Neural progenitor cell (in vitro differentiated cells): ENCODE results near the gene SEC16A. TPM values are rescaled to one million over a fixed set of nuclear protein-coding genes. Genes with fewer than 3 reads are reported as not detected.

ENCODE experiments used
- DNase-seq: peaks from one replicate; pipeline ENCODE4 v3.0.0-alpha.2; 2016; ENCODE audit warnings: low spot score
- H2AFZ ChIP-seq: fragments of 200-600 bp; sonication (generic); replicated peaks from 2 replicates; pipeline ENCODE4 v1.6.1; 2016; ENCODE audit warnings: antibody characterized with exemption
- H3F3A ChIP-seq: fragments of 200-600 bp; sonication (generic); 2 replicates; pipeline ENCODE4 v1.6.1; 2016; ENCODE audit warnings: antibody characterized with exemption, low read depth
- H3K27ac ChIP-seq: fragments of 200-600 bp; sonication (generic); 2 replicates; pipeline ENCODE4 v1.5.1; 2016; ENCODE audit warnings: mild to moderate bottlenecking
- H3K27me3 ChIP-seq: fragments of 200-600 bp; sonication (generic); 2 replicates; pipeline ENCODE4 v1.6.1; 2016; ENCODE audit warnings: mild to moderate bottlenecking, moderate library complexity
- H3K36me3 ChIP-seq: fragments of 200-600 bp; sonication (generic); 2 replicates; pipeline ENCODE4 v1.5.1; 2016
- H3K4me1 ChIP-seq: fragments of 200-600 bp; sonication (generic); 2 replicates; pipeline ENCODE4 v1.6.1; 2016; ENCODE audit warnings: mixed run types
- H3K4me2 ChIP-seq: fragments of 200-600 bp; sonication (generic); 2 replicates; pipeline ENCODE4 v1.6.1; 2016
- H3K4me3 ChIP-seq: fragments of 200-600 bp; sonication (generic); 2 replicates; pipeline ENCODE4 v1.5.1; 2016
- H3K79me2 ChIP-seq: fragments of 200-600 bp; sonication (generic); 2 replicates; pipeline ENCODE4 v1.6.1; 2016; ENCODE audit warnings: low read depth
- H3K9ac ChIP-seq: fragments of 200-600 bp; sonication (generic); 2 replicates; pipeline ENCODE4 v1.6.1; 2016
- H3K9me3 ChIP-seq: fragments of 200-600 bp; sonication (generic); 2 replicates; pipeline ENCODE4 v1.5.1; 2016; ENCODE audit warnings: low read depth
- H4K20me1 ChIP-seq: fragments of 200-600 bp; sonication (generic); 2 replicates; pipeline ENCODE4 v1.6.1; 2016; ENCODE audit warnings: low read depth
- H3K27ac Mint-ChIP-seq: 3 replicates; pipeline ENCODE4 v1.8.0; 2021; ENCODE audit warnings: mixed read lengths
- H3K27me3 Mint-ChIP-seq: 2 replicates; pipeline ENCODE4 v1.8.0; 2022; ENCODE audit warnings: low read depth, mild to moderate bottlenecking, inconsistent platforms, moderate library complexity, mixed read lengths; ENCODE audit not compliant: insufficient read depth
- H3K36me3 Mint-ChIP-seq: 3 replicates; pipeline ENCODE4 v1.8.0; 2021; ENCODE audit warnings: mixed read lengths
- H3K4me1 Mint-ChIP-seq: 3 replicates; pipeline ENCODE4 v1.8.0; 2021; ENCODE audit warnings: mixed read lengths
- H3K4me3 Mint-ChIP-seq: 3 replicates; pipeline ENCODE4 v1.8.0; 2021; ENCODE audit warnings: mild to moderate bottlenecking, moderate library complexity, mixed read lengths
- H3K9me3 Mint-ChIP-seq: 3 replicates; pipeline ENCODE4 v1.8.0; 2020; ENCODE audit warnings: mixed read lengths
- CTCF ChIP-seq: fragments of 200-600 bp; sonication (generic); IDR thresholded peaks from 2 replicates; pipeline ENCODE4 v1.5.1; 2017; ENCODE audit warnings: antibody characterized with exemption, mild to moderate bottlenecking
- EZH2 ChIP-seq: fragments of 200-600 bp; sonication (generic); IDR thresholded peaks from 2 replicates; pipeline ENCODE4 v1.6.1; 2017; ENCODE audit warnings: antibody characterized with exemption, mild to moderate bottlenecking, moderate library complexity
- EZH2phosphoT487 ChIP-seq: fragments of 200-600 bp; sonication (generic); IDR thresholded peaks from 2 replicates; pipeline ENCODE4 v1.6.1; 2017; ENCODE audit warnings: antibody characterized with exemption
- total RNA-seq: library from RNA; depleted of rRNA; stranded (reverse); fragments of >200 nt; gene quantifications from 2 replicates; pipeline ENCODE4 v1.2.3, GENCODE V29; 2015; ENCODE audit warnings: low replicate concordance

The SEC16A gene
- total RNA-seq, 1 donor from 2014 or later, result 16.8 TPM

GRCh38 chr9:136451221-136451877, 31.5 kb downstream of the SEC16A start:
- Mint-ChIP-seq H3K4me3 (no peak overlapping the region), H3K27ac (no peak overlapping the region), H3K27me3 (peaks cover 4% of the 10 kb centered on the region), H3K36me3 (peaks cover 41% of the 10 kb centered on the region), H3K4me1 (no peaks in the 10 kb centered on the region), H3K9me3 (no peaks in the 10 kb centered on the region)
- Histone ChIP-seq H3K4me1 (no peaks in the 10 kb centered on the region), H2AFZ (no peak overlapping the region), H3F3A (no peaks in the 10 kb centered on the region), H3K9me3 (no peaks in the 10 kb centered on the region), H3K4me3 (no peak overlapping the region), H3K79me2 (no peaks in the 10 kb centered on the region), H4K20me1 (peaks cover 8% of the 10 kb centered on the region), H3K4me2 (no peak overlapping the region), H3K27ac (no peak overlapping the region), H3K9ac (no peak overlapping the region), H3K36me3 (no peaks in the 10 kb centered on the region), H3K27me3 (no peaks in the 10 kb centered on the region)
- no peak for DNase-seq
- TF ChIP-seq EZH2, result no peak
- no peak for TF ChIP-seq CTCF
- no peak for TF ChIP-seq EZH2phosphoT487

GRCh38 chr9:136448655-136449054, 34.2 kb downstream of the SEC16A start:
- Mint-ChIP-seq H3K4me1 (no peaks in the 10 kb centered on the region), H3K9me3 (no peaks in the 10 kb centered on the region), H3K4me3 (no peak overlapping the region), H3K27ac (no peak overlapping the region), H3K36me3 (peaks cover 33% of the 10 kb centered on the region), H3K27me3 (no peaks in the 10 kb centered on the region)
- no peaks in the 10 kb centered on the region for H3K79me2 ChIP-seq
- H2AFZ ChIP-seq, result no peak overlapping the region
- no peak overlapping the region for H3K4me3 ChIP-seq
- no peak overlapping the region for H3K9ac ChIP-seq
- no peaks in the 10 kb centered on the region for H3K27me3 ChIP-seq
- TF ChIP-seq EZH2phosphoT487 (no peak), CTCF (no peak), EZH2 (no peak)
- H4K20me1 ChIP-seq, result peaks cover 8% of the 10 kb centered on the region
- H3K27ac ChIP-seq, result no peak overlapping the region
- no peak overlapping the region for H3K4me2 ChIP-seq
- no peaks in the 10 kb centered on the region for H3K4me1 ChIP-seq
- no peaks in the 10 kb centered on the region for H3F3A ChIP-seq
- no peaks in the 10 kb centered on the region for H3K9me3 ChIP-seq
- no peak for DNase-seq
- H3K36me3 ChIP-seq, result no peaks in the 10 kb centered on the region

GRCh38 chr9:136447173-136447778, 35.6 kb downstream of the SEC16A start:
- no peaks in the 10 kb centered on the region for H3K9me3 ChIP-seq
- TF ChIP-seq CTCF (no peak), EZH2phosphoT487 (no peak), EZH2 (no peak)
- no peak overlapping the region for H3K4me3 ChIP-seq
- H3K4me1 ChIP-seq, result no peaks in the 10 kb centered on the region
- no peaks in the 10 kb centered on the region for H3K79me2 ChIP-seq
- no peaks in the 10 kb centered on the region for H3K9me3 Mint-ChIP-seq
- peaks cover 3% of the 10 kb centered on the region for H3K27me3 Mint-ChIP-seq
- peaks cover 31% of the 10 kb centered on the region for H3K36me3 Mint-ChIP-seq
- no peaks in the 10 kb centered on the region for H3K4me1 Mint-ChIP-seq
- no peak overlapping the region for H3K4me2 ChIP-seq
- H3K9ac ChIP-seq, result no peak overlapping the region
- no peaks in the 10 kb centered on the region for H3F3A ChIP-seq
- no peak overlapping the region for H3K27ac Mint-ChIP-seq
- H3K27ac ChIP-seq, result no peak overlapping the region
- H2AFZ ChIP-seq, result no peak overlapping the region
- no peak for DNase-seq
- H3K36me3 ChIP-seq, result no peaks in the 10 kb centered on the region
- no peaks in the 10 kb centered on the region for H3K27me3 ChIP-seq
- H3K4me3 Mint-ChIP-seq, result no peak overlapping the region
- peaks cover 9% of the 10 kb centered on the region for H4K20me1 ChIP-seq
